Measurements from ENCODE around the gene BFSP1. TPM values are rescaled to one million over a fixed set of nuclear protein-coding genes. Genes with fewer than 3 reads are reported as not detected.

Gene BFSP1
- total RNA-seq, 1 experiment from 2014 or later, result 3.9 TPM

DNA sequence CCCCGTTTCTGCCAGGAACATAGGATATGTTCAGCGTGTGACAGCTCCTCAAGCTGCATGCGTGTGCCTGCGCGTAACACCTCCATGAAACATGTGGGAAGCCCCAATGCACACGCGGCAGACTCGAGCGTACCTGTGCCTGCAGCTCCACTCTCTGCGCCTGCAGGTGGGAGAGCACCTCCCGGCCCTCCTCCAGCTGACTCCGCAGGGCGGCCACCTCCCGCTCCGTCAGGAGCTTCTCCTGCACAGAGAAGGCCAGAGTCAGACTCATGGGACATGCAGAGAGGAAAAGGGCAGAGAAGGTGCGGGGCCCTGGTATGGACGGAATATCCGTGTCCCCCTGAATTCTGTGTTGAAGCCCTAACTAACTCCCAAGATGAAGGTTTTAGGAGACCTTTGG is 22.4 kb downstream of the BFSP1 start:
- intact Hi-C loops (cut with micrococcal nuclease), result no loop called here
- TF ChIP-seq, protein P1, sequence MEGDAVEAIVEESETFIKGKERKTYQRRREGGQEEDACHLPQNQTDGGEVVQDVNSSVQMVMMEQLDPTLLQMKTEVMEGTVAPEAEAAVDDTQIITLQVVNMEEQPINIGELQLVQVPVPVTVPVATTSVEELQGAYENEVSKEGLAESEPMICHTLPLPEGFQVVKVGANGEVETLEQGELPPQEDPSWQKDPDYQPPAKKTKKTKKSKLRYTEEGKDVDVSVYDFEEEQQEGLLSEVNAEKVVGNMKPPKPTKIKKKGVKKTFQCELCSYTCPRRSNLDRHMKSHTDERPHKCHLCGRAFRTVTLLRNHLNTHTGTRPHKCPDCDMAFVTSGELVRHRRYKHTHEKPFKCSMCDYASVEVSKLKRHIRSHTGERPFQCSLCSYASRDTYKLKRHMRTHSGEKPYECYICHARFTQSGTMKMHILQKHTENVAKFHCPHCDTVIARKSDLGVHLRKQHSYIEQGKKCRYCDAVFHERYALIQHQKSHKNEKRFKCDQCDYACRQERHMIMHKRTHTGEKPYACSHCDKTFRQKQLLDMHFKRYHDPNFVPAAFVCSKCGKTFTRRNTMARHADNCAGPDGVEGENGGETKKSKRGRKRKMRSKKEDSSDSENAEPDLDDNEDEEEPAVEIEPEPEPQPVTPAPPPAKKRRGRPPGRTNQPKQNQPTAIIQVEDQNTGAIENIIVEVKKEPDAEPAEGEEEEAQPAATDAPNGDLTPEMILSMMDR (IDR thresholded peaks at IDR 0.05; ENCODE audit: unreplicated experiment), result no peak
- no peak overlapping the region for H3K27ac Mint-ChIP-seq (ENCODE audit: low read depth, unreplicated experiment)

DNA sequence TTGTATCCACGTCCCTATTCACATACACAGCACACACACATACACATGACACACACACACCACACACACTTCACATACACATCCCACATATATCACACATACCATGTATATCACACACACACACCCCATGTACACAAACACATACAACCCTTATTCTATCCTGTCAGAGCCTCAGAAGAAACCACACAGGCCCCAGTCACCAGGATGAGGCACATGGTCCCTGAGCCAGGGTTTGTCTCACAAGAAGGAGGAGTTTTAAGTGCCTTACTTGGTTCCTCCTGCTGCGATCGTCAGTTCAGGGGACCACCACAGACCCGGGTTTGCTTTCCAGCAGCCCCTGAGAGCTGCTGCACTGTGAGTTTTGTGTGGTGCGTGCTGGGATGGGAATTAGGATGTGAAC is 23.6 kb downstream of the BFSP1 start:
- TF ChIP-seq, protein P1 (IDR thresholded peaks at IDR 0.05; ENCODE audit: unreplicated experiment), result no peak
- ChIA-PET POLR2A (interaction anchor here (0.7 kb wide), 1 partner anchor 50 kb away, joined by 3 read pairs; no protein-coding TSS in a partner anchor), CTCF (interaction anchor here (0.5 kb wide), 1 partner anchor 406 kb away, joined by 3 read pairs; no protein-coding TSS in a partner anchor)
- Mint-ChIP-seq H3K27me3 (ENCODE audit: insufficient read depth, unreplicated experiment) (no peaks in the 10 kb centered on the region), H3K27ac (ENCODE audit: low read depth, unreplicated experiment) (no peak overlapping the region), H3K36me3 (ENCODE audit: insufficient read depth, unreplicated experiment) (no peaks in the 10 kb centered on the region), H3K4me1 (ENCODE audit: insufficient read depth, unreplicated experiment) (peaks cover 17% of the 10 kb centered on the region), H3K9me3 (ENCODE audit: unreplicated experiment) (no peaks in the 10 kb centered on the region), H3K4me3 (ENCODE audit: unreplicated experiment) (no peak overlapping the region)
- intact Hi-C loops (cut with micrococcal nuclease), result no loop called here
- BruUV-seq (replicated peaks), result no TSS peak
- DNase-seq (ENCODE audit: unreplicated experiment), result no peak

More for the DNA sequence above, 22.4 kb downstream of the BFSP1 start:
- Mint-ChIP-seq H3K4me3 (ENCODE audit: unreplicated experiment) (no peak overlapping the region), H3K4me1 (ENCODE audit: insufficient read depth, unreplicated experiment) (peaks cover 17% of the 10 kb centered on the region), H3K9me3 (ENCODE audit: unreplicated experiment) (no peaks in the 10 kb centered on the region), H3K27me3 (ENCODE audit: insufficient read depth, unreplicated experiment) (no peaks in the 10 kb centered on the region), H3K36me3 (ENCODE audit: insufficient read depth, unreplicated experiment) (no peaks in the 10 kb centered on the region)
- DNase-seq (ENCODE audit: unreplicated experiment), result no peak
- ChIA-PET CTCF (interaction anchor here (0.6 to 1.5 kb wide), 6 partner anchors 9 to 765 kb away, joined by 3 to 7 read pairs (median 3); no protein-coding TSS in a partner anchor), POLR2A (interaction anchor here (0.7 kb wide), 1 partner anchor 11 kb away, joined by 3 read pairs; no protein-coding TSS in a partner anchor)
- no TSS peak for BruUV-seq (replicated peaks)

DNA sequence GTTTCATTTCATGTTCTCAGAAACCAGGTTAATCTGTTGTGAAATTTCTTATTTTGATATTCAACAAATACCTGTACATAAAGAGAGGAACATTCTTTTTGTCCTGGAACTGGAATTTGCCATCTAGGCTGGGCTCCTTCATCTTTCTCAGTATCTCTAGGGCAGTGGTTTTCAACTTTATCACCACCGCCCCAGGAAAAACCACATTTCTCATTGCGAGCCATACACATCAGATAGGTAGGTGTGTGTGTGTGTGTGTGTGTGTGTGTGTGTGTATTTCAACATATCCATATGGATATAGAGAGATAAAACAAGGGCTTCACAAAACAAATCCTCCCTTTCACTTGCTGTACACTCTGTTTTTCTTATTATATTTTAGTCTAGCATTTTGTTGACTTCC is 24.1 kb downstream of the BFSP1 start:
- Mint-ChIP-seq H3K27ac (ENCODE audit: low read depth, unreplicated experiment) (no peak overlapping the region), H3K27me3 (ENCODE audit: insufficient read depth, unreplicated experiment) (no peaks in the 10 kb centered on the region), H3K36me3 (ENCODE audit: insufficient read depth, unreplicated experiment) (no peaks in the 10 kb centered on the region), H3K4me1 (ENCODE audit: insufficient read depth, unreplicated experiment) (peaks cover 17% of the 10 kb centered on the region), H3K4me3 (ENCODE audit: unreplicated experiment) (no peak overlapping the region), H3K9me3 (ENCODE audit: unreplicated experiment) (no peaks in the 10 kb centered on the region)
- ChIA-PET CTCF (interaction anchor here (0.7 to 4.7 kb wide), 6 partner anchors 13 to 1371 kb away, joined by 3 to 99 read pairs (median 22); no protein-coding TSS in a partner anchor), POLR2A (interaction anchor here (2.4 kb wide), 1 partner anchor 35 kb away, joined by 10 read pairs; no protein-coding TSS in a partner anchor)
- BruUV-seq (replicated peaks), result no TSS peak
- TF ChIP-seq, protein P1 (IDR thresholded peaks at IDR 0.05; ENCODE audit: unreplicated experiment), result no peak
- intact Hi-C loops (cut with micrococcal nuclease), result no loop called here
- DNase-seq (ENCODE audit: unreplicated experiment), result no peak

DNA sequence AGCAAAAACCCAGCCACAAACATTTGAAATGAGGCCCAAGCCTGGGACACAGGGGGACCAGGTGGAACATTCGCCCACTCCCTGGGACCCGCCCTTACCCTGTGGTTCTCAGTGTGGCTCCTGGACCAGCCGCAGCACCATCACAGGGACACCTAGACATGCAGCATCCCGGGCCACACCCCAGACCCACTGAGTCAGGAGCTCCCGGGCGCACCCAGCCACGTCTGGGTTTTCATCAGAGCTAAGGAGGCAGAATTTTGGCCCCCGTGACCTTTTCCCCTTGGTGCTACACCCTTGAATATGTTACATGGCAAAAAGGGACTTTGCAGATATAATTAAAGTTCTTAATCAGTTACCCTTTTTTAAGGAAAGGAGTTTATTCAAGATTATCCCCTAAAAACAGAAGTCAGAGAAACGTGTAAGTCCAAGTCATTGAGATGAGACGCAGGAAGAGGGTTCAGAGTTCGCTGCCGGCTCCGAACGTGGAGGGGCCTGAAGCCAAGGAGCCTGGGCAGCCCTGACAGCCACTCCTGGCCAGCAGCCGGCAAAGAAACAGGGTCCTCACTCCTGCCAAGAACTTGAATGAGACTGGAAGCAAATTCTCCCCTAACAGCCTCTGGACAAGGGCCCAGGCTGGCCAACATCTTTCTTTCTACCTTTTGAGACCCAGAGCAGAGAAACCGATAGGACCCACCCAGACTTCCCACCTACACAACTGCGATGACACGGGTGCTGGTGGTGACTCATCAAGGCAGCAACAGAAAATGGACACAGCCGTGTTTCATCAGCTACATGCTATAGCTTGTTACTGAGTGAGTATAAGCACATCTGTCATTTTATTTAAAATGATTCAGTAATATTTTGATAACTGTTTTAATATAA is 25.3 kb downstream of the BFSP1 start:
- ChIA-PET CTCF (interaction anchor here (0.5 to 4.7 kb wide), 82 partner anchors 8 to 1506 kb away, joined by 3 to 99 read pairs (median 5); partner anchors contain the start of genes BFSP1, DSTN, MGME1 and RRBP1), POLR2A (interaction anchor here (0.6 to 3.1 kb wide), 20 partner anchors 25 to 1002 kb away, joined by 3 to 40 read pairs (median 5); partner anchors contain the start of genes BFSP1, DSTN, MGME1 and RRBP1)
- H3K27me3 Mint-ChIP-seq (ENCODE audit: insufficient read depth, unreplicated experiment), result no peaks in the 10 kb centered on the region
- H3K36me3 Mint-ChIP-seq (ENCODE audit: insufficient read depth, unreplicated experiment), result no peaks in the 10 kb centered on the region
- TF ChIP-seq, protein P1 (IDR thresholded peaks at IDR 0.05; ENCODE audit: unreplicated experiment), result no peak
- intact Hi-C loops (cut with micrococcal nuclease), result loop anchor here (1.0 to 2.0 kb wide), 6 partner anchors 31 to 771 kb away; partner anchors contain the start of gene DSTN
- TSS peak; percentile 69 for BruUV-seq (replicated peaks)
- H3K4me3 Mint-ChIP-seq (ENCODE audit: unreplicated experiment), result peak overlapping the region; percentile 74
- peak overlapping the region; percentile 65 for H3K27ac Mint-ChIP-seq (ENCODE audit: low read depth, unreplicated experiment)
- H3K4me1 Mint-ChIP-seq (ENCODE audit: insufficient read depth, unreplicated experiment), result peaks cover 17% of the 10 kb centered on the region
- no peaks in the 10 kb centered on the region for H3K9me3 Mint-ChIP-seq (ENCODE audit: unreplicated experiment)
- DNase-seq (ENCODE audit: unreplicated experiment), result peak; percentile 87

Data from MCF 10A (cell line).